ENCODE measurements around the gene USP9X.

GRCh38 chrX:41180194-41180908 lies 95.1 kb downstream of the USP9X start:
- TF ChIP-seq, protein P1, sequence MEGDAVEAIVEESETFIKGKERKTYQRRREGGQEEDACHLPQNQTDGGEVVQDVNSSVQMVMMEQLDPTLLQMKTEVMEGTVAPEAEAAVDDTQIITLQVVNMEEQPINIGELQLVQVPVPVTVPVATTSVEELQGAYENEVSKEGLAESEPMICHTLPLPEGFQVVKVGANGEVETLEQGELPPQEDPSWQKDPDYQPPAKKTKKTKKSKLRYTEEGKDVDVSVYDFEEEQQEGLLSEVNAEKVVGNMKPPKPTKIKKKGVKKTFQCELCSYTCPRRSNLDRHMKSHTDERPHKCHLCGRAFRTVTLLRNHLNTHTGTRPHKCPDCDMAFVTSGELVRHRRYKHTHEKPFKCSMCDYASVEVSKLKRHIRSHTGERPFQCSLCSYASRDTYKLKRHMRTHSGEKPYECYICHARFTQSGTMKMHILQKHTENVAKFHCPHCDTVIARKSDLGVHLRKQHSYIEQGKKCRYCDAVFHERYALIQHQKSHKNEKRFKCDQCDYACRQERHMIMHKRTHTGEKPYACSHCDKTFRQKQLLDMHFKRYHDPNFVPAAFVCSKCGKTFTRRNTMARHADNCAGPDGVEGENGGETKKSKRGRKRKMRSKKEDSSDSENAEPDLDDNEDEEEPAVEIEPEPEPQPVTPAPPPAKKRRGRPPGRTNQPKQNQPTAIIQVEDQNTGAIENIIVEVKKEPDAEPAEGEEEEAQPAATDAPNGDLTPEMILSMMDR (IDR thresholded peaks at IDR 0.05), result no peak
- TF ChIP-seq, protein P2, sequence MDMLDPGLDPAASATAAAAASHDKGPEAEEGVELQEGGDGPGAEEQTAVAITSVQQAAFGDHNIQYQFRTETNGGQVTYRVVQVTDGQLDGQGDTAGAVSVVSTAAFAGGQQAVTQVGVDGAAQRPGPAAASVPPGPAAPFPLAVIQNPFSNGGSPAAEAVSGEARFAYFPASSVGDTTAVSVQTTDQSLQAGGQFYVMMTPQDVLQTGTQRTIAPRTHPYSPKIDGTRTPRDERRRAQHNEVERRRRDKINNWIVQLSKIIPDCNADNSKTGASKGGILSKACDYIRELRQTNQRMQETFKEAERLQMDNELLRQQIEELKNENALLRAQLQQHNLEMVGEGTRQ (CRISPR knock-in tag; IDR thresholded peaks at IDR 0.05), result no peak
- TF ChIP-seq NFYB (CRISPR knock-in tag; conservative IDR thresholded peaks at IDR 0.05; ENCODE audit: low read depth) (no peak), IRF2 (CRISPR knock-in tag; IDR thresholded peaks at IDR 0.05; ENCODE audit: borderline replicate concordance, low read depth) (no peak), KAT7 (CRISPR knock-in tag; IDR thresholded peaks at IDR 0.05; ENCODE audit: borderline replicate concordance) (no peak)
